ENCODE data around the gene DOK5. TPM values are rescaled to one million over a fixed set of nuclear protein-coding genes. Genes with fewer than 3 reads are reported as not detected.

The DOK5 gene
- total and polyA plus RNA-seq, 2 of the 8 experiments (the other 6 are each of a cell fraction or from before 2014, with no cell fraction given) = 8.9 to 15.0 TPM

GRCh38 chr20:54539521-54540046, 64.2 kb downstream of the DOK5 start:
- Histone ChIP-seq H4K5ac (ENCODE audit: insufficient read length, low read depth, low read length) (no peak overlapping the region), H3K4me2 (ENCODE audit: insufficient read depth in 1 of 2, low read depth in 2 of 2, low read length in 2 of 2) (no peak overlapping the region), H2BK20ac (ENCODE audit: low read length) (no peak overlapping the region), H3K4ac (replicated peaks; ENCODE audit: insufficient read length, low read depth, low read length) (no peak overlapping the region), H2BK120ac (replicated peaks; ENCODE audit: low read depth, low read length) (no peak overlapping the region), H4K20me1 (replicated peaks in 1 of 2; ENCODE audit: control insufficient read depth in 1 of 2, insufficient read depth in 2 of 2, low read length in 2 of 2) (no peaks in the 10 kb centered on the region), H3K23ac (ENCODE audit: insufficient read length) (no peak overlapping the region), H3K18ac (ENCODE audit: extremely low read depth, low read length) (no peak overlapping the region), H2BK15ac (ENCODE audit: low read length) (no peak overlapping the region), H2BK12ac (ENCODE audit: low read depth, low read length) (no peak overlapping the region), H2AFZ (ENCODE audit: low read length) (no peak overlapping the region), H4K91ac (replicated peaks; ENCODE audit: insufficient read length, low read length) (no peak overlapping the region), H3K9ac (replicated peaks in 1 of 4; ENCODE audit: extremely low read depth in 1 of 4, low read depth in 3 of 4, low read length in 3 of 4) (no peak overlapping the region), H4K8ac (ENCODE audit: extremely low read depth, insufficient read depth, low read length) (no peak overlapping the region), H3K79me2 (ENCODE audit: control insufficient read depth in 1 of 2, insufficient read depth in 2 of 2, low read length in 2 of 2) (no peaks in the 10 kb centered on the region), H3K23me2 (ENCODE audit: low read depth, low read length) (peaks cover 1% of the 10 kb centered on the region; the same call in 1 of the 2 replicates), H3K9me3 (ENCODE audit: insufficient read depth in 2 of 2, low read depth in 1 of 2, low read length in 1 of 2) (peaks cover 4 to 8% of the 10 kb centered on the region in 2 experiments; a peak in 3 of 4 replicates), H3K4me1 (replicated peaks in 1 of 4; ENCODE audit: control insufficient read depth in 3 of 4, insufficient read depth in 4 of 4, low read length in 3 of 4) (no peaks in the 10 kb centered on the region), H3K56ac (replicated peaks; ENCODE audit: insufficient read length, low read depth, low read length) (no peak overlapping the region), H2BK5ac (ENCODE audit: low read depth, low read length) (no peak overlapping the region), H3K79me1 (ENCODE audit: low read depth, low read length) (no peaks in the 10 kb centered on the region), H3K14ac (ENCODE audit: insufficient read length) (no peak overlapping the region), H3K36me3 (ENCODE audit: control insufficient read depth in 2 of 4, insufficient read depth in 4 of 4, low read length in 3 of 4) (no peaks in the 10 kb centered on the region), H3K27me3 (replicated peaks in 1 of 4; ENCODE audit: control insufficient read depth in 3 of 4, extremely low read depth in 1 of 4, insufficient read depth in 3 of 4, low read length in 3 of 4) (no peaks in the 10 kb centered on the region), H3K4me3 (ENCODE audit: extremely low read depth in 1 of 4, insufficient read depth in 2 of 4, low read depth in 3 of 4, low read length in 4 of 4) (no peak overlapping the region), H3K27ac (ENCODE audit: low read depth, low read length) (no peak overlapping the region), H2AK5ac (ENCODE audit: low read depth, low read length) (no peak overlapping the region)
- DNase-seq (ENCODE audit: low read depth in 1 of 2, low spot score in 2 of 2) = no peak
- ChIA-PET CTCF (ENCODE audit: partially characterized antibody) (no interaction called here), POLR2A (ENCODE audit: partially characterized antibody) (no interaction called here)
- FAIRE-seq = no peak
- WGBS, 2 experiments (ENCODE audit: extremely low coverage in 1 of 2, insufficient coverage in 1 of 2, insufficient read length in 1 of 2, insufficient replicate concordance in 2 of 2, low coverage in 1 of 2, low lambda C conversion rate in 2 of 2, missing lambda C conversion rate in 1 of 2) = 89% methylated on average over 7 of the region's 7 CpGs; no CpG with 5 or more reads in 1 of the 2 experiments
- TF ChIP-seq TEAD4 (IDR thresholded peaks at IDR 0.05; ENCODE audit: low read depth, low read length) = no peak
- no peak for TF ChIP-seq CHD2 (IDR thresholded peaks at IDR 0.05; ENCODE audit: low read length)
- TF ChIP-seq JUN (IDR thresholded peaks at IDR 0.05; ENCODE audit: low read depth, low read length) = no peak
- TF ChIP-seq ATF3 (IDR thresholded peaks at IDR 0.05; ENCODE audit: insufficient read depth, low read depth, low read length) = no peak
- TF ChIP-seq SP4 (IDR thresholded peaks at IDR 0.05; ENCODE audit: low read length) = no peak
- no peak for TF ChIP-seq SAP30 (IDR thresholded peaks at IDR 0.05; ENCODE audit: insufficient read depth, insufficient replicate concordance, low read length)
- TF ChIP-seq CTBP2 (IDR thresholded peaks at IDR 0.05; ENCODE audit: borderline replicate concordance, insufficient read depth, insufficient read length, low read length) = no peak
- no peak for TF ChIP-seq TAF7 (optimal IDR thresholded peaks at IDR 0.05; ENCODE audit: borderline replicate concordance, low read depth, low read length)
